Epithelial cell of esophagus (primary cell): ENCODE data around the gene CCDC3.
"Not testable (repeated sequence)": the region's sequence is repeated elsewhere in the genome, so short reads cannot be mapped to it uniquely, and the experiment has no call there.

Experiments used
- DNase-seq: peaks from one replicate; pipeline ENCODE4 v3.0.0; 2010; ENCODE audit warnings: low read depth
- H3K4me3 ChIP-seq: 2 replicates; pipeline ENCODE4 v1.5.1; 2011; ENCODE audit warnings: mild to moderate bottlenecking, low read length, control low read depth
- TF ChIP-seq, protein P1 (sequence below): IDR thresholded peaks from 2 replicates; pipeline ENCODE4 v1.5.1; 2011; ENCODE audit warnings: low read depth, mild to moderate bottlenecking, low read length, control low read depth, inconsistent platforms; ENCODE audit not compliant: insufficient read depth; ENCODE audit errors: missing control alignments

Gene CCDC3

DNA sequence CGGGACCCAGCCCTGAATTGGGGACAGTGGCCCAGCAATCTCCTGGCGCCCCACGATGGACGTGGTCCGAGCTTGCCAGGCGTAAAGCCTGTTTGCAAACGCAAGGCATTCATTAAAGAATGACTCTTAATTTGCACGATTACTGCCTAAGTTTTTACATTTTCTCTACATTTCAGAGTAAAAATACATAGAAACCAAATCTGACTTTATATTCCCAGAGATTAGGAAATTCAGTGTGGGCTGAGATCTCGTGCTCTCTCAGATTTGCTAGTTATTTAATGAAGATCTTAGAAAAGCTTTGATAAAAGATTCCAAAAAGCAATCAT lies 337 bp upstream of the CCDC3 start:
- no peak for DNase-seq
- TF ChIP-seq, protein P1, sequence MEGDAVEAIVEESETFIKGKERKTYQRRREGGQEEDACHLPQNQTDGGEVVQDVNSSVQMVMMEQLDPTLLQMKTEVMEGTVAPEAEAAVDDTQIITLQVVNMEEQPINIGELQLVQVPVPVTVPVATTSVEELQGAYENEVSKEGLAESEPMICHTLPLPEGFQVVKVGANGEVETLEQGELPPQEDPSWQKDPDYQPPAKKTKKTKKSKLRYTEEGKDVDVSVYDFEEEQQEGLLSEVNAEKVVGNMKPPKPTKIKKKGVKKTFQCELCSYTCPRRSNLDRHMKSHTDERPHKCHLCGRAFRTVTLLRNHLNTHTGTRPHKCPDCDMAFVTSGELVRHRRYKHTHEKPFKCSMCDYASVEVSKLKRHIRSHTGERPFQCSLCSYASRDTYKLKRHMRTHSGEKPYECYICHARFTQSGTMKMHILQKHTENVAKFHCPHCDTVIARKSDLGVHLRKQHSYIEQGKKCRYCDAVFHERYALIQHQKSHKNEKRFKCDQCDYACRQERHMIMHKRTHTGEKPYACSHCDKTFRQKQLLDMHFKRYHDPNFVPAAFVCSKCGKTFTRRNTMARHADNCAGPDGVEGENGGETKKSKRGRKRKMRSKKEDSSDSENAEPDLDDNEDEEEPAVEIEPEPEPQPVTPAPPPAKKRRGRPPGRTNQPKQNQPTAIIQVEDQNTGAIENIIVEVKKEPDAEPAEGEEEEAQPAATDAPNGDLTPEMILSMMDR = no peak
- H3K4me3 ChIP-seq = peak overlapping the region; percentile 36

DNA sequence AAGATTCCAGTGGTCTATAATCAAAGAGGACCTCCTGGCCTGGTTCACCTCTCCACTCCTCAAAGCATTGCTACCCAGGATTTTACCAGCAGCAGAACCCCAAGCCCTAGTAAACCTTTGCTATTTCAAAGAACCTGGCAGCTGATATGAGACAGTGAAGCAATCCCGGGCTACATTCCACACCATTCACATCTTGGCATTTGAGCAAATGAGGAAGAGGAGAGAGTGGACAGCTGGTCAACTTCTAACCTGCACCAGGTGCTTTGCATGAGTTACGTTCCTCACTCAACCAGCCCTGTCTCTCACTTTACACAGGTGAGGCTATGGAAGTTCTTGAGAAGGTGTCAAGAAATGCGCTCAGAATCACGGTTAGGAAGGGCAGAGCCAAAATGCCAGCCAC lies 1.1 kb downstream of the CCDC3 start:
- H3K4me3 ChIP-seq = peak overlapping the region; percentile 44
- TF ChIP-seq, protein P1 = no peak
- DNase-seq = no peak

DNA sequence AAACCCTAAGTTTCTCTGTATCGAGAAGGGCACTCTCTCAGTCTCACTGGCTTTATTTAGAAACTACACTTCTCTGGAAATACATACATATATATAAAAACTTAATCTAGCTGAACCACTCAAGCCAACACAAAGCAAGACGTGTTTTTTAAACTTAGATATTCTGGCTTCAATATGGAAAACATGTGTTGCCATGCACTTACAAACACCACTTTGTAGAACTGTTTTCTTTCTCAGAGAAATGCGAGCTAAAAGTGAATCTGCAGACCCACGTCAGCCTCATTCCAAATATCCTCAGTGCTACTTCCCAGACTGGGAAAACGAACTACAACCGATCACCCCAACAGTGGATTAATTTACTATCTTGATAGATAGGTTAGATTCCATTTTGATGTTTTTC lies 1.7 kb downstream of the CCDC3 start:
- DNase-seq = no peak
- TF ChIP-seq, protein P1 = no peak
- no peak overlapping the region for H3K4me3 ChIP-seq

DNA sequence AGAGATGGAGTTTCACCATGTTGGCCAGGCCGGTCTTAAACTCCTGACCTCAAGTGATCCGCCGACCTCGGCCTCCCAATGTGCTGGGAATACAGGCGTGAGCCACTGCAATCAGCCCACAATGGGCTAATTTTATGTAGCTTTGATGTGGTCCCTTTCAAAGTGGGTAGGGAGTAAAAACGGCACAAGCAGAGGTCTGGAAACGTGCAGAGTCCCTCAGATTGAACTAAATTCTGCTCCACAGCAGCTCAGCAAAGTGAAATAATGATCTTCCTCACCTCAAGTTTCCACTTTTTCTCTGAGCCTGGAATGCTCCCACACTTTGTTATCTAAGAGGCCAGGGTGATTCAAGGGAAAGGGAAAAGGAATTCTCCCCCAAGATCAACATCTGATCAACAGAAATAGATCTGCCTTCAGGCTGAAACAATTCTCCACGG lies 6.1 kb downstream of the CCDC3 start:
- H3K4me3 ChIP-seq = no peak overlapping the region
- DNase-seq = no peak
- TF ChIP-seq, protein P1 = no peak

DNA sequence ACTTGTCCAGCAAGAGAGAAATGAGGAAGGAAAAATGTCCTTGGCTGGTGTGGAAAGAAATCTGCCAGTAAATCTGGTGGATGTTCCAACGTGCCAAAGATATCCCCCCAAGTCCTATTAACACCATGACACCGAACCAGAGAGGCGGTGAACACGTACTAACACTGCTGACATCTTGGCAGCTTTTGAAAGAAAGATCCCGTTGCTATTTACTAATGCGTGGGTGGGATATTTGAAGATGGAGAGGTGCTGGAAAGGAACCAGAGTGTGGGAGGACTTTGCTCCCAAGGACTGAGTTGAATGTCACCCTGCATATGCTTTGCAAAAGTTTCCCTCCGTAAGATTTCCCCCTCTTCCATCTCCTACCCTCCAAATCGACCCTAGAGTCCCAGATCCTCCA lies 7.9 kb downstream of the CCDC3 start:
- no peak overlapping the region for H3K4me3 ChIP-seq
- TF ChIP-seq, protein P1 = no peak
- no peak for DNase-seq

- DNase-seq = no peak
- TF ChIP-seq, protein P1 = no peak
These were observed 16.2 kb downstream of the CCDC3 start for GRCh38 chr10:12985347-12985746.

DNA sequence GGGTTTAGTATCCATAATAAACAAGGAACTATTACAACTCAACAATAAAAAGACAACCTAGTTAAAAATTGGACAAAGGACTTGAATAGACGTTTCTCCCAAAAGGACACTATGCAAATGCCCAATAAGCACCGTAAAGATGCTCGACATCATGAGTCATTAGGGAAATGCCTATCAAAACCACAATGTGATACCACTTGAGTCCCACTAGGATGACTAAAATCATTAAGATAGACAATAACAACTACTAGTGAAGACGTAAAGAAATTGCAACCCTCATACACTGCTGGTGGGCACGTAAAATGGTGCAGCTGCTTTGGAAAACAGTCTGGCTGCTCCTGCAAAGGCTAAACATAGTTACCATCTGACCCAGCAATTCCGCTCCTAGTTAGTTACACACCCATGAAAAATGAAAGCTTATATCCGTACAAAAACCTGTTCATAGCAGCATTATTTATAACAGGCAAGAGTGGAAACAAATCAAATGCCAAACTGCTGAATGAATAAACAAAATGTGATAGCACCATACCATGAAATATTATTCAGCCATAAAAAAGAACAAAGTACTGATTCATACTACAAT lies 17.3 kb downstream of the CCDC3 start:
- H3K4me3 ChIP-seq = no peak overlapping the region
- TF ChIP-seq, protein P1 = no peak
- DNase-seq = peak; percentile 27

More at GRCh38 chr10:12985347-12985746, 16.2 kb downstream of the CCDC3 start:
- no peak overlapping the region for H3K4me3 ChIP-seq

GRCh38 chr10:12983568-12983967 lies 17.9 kb downstream of the CCDC3 start:
- DNase-seq, H3K4me3 ChIP-seq: not testable (repeated sequence)
